Measurements from ENCODE around the gene CCDC34. TPM values are rescaled to one million over a fixed set of nuclear protein-coding genes. Genes with fewer than 3 reads are reported as not detected.

CCDC34 gene
- polyA plus RNA-seq, 1 donor, result 11.5 TPM

GRCh38 chr11:27392278-27393114, 29.5 kb upstream of the CCDC34 start:
- no peak for DNase-seq (ENCODE audit: low read depth)

GRCh38 chr11:27391331-27392015, 28.5 kb upstream of the CCDC34 start:
- no peak for DNase-seq (ENCODE audit: low read depth)

- no peak for DNase-seq (ENCODE audit: low read depth)
Measured at GRCh38 chr11:27390318-27391295, 27.6 kb upstream of the CCDC34 start.

- DNase-seq (ENCODE audit: low read depth), result no peak
Measured at GRCh38 chr11:27388869-27389268, 25.9 kb upstream of the CCDC34 start.

- DNase-seq (ENCODE audit: low read depth), result no peak
Measured at GRCh38 chr11:27388001-27388400, 25.0 kb upstream of the CCDC34 start.

- no peak for DNase-seq (ENCODE audit: low read depth)
Measured at GRCh38 chr11:27387362-27387761, 24.3 kb upstream of the CCDC34 start.

- no peak for DNase-seq (ENCODE audit: low read depth)
Measured at GRCh38 chr11:27386181-27386845, 23.3 kb upstream of the CCDC34 start.

- DNase-seq (ENCODE audit: low read depth), result no peak
Measured at GRCh38 chr11:27385245-27385644, 22.2 kb upstream of the CCDC34 start.

- DNase-seq (ENCODE audit: low read depth), result no peak
Measured at GRCh38 chr11:27384227-27384626, 21.2 kb upstream of the CCDC34 start.

- no peak for DNase-seq (ENCODE audit: low read depth)
Measured at GRCh38 chr11:27383645-27384044, 20.6 kb upstream of the CCDC34 start.

GRCh38 chr11:27381238-27381666, 18.2 kb upstream of the CCDC34 start:
- no peak for DNase-seq (ENCODE audit: low read depth)

GRCh38 chr11:27380771-27381170, 17.8 kb upstream of the CCDC34 start:
- no peak for DNase-seq (ENCODE audit: low read depth)

GRCh38 chr11:27379449-27379848, 16.4 kb upstream of the CCDC34 start:
- no peak for DNase-seq (ENCODE audit: low read depth)

- no peak for DNase-seq (ENCODE audit: low read depth)
Measured at GRCh38 chr11:27375370-27375769, 12.4 kb upstream of the CCDC34 start.

GRCh38 chr11:27373856-27374602, 11.0 kb upstream of the CCDC34 start:
- no peak for DNase-seq (ENCODE audit: low read depth)

GRCh38 chr11:27373392-27373791, 10.4 kb upstream of the CCDC34 start:
- DNase-seq (ENCODE audit: low read depth), result no peak

- DNase-seq (ENCODE audit: low read depth), result no peak
Measured at GRCh38 chr11:27372164-27372563, 9.1 kb upstream of the CCDC34 start.

GRCh38 chr11:27371489-27371888, 8.5 kb upstream of the CCDC34 start:
- DNase-seq (ENCODE audit: low read depth), result no peak

- no peak for DNase-seq (ENCODE audit: low read depth)
Measured at GRCh38 chr11:27370374-27370773, 7.4 kb upstream of the CCDC34 start.

GRCh38 chr11:27367881-27368280, 4.9 kb upstream of the CCDC34 start:
- no peak for DNase-seq (ENCODE audit: low read depth)
